GM08714 (cell line): Measurements from ENCODE around the gene CDH12.

Source experiments
- H3K4me3 ChIP-seq: fragments of 200-500 bp; sonication (Bioruptor generic); 2 replicates; pipeline ENCODE4 v1.5.1; 2014; ENCODE audit warnings: mild to moderate bottlenecking, low read length, inconsistent platforms
- ZNF274 ChIP-seq: IDR thresholded peaks from 2 replicates; pipeline ENCODE4 v1.6.1; 2012; ENCODE audit warnings: mild to moderate bottlenecking, low read depth, low read length

CDH12 gene

GRCh38 chr5:22710660-22711059 is 142.5 kb downstream of the CDH12 start:
- no peak for TF ChIP-seq ZNF274
- no peak overlapping the region for H3K4me3 ChIP-seq

GRCh38 chr5:22709743-22710142 is 143.4 kb downstream of the CDH12 start:
- no peak for TF ChIP-seq ZNF274

GRCh38 chr5:22708770-22709328 is 144.3 kb downstream of the CDH12 start:
- TF ChIP-seq ZNF274, result no peak
- no peak overlapping the region for H3K4me3 ChIP-seq

More at GRCh38 chr5:22709743-22710142, 143.4 kb downstream of the CDH12 start:
- H3K4me3 ChIP-seq, result no peak overlapping the region

- H3K4me3 ChIP-seq, result no peak overlapping the region
- TF ChIP-seq ZNF274, result no peak
These were observed 146.2 kb downstream of the CDH12 start for GRCh38 chr5:22706901-22707300.

- TF ChIP-seq ZNF274, result no peak
- no peak overlapping the region for H3K4me3 ChIP-seq
These were observed 153.8 kb downstream of the CDH12 start for GRCh38 chr5:22699319-22699718.

- TF ChIP-seq ZNF274, result no peak
- H3K4me3 ChIP-seq, result no peak overlapping the region
These were observed 160.0 kb downstream of the CDH12 start for GRCh38 chr5:22693121-22693520.

- no peak for TF ChIP-seq ZNF274
- H3K4me3 ChIP-seq, result no peak overlapping the region
These were observed 170.1 kb downstream of the CDH12 start for GRCh38 chr5:22683050-22683449.

GRCh38 chr5:22678886-22679285 is 174.3 kb downstream of the CDH12 start:
- TF ChIP-seq ZNF274, result no peak

GRCh38 chr5:22673131-22673530 is 180.0 kb downstream of the CDH12 start:
- H3K4me3 ChIP-seq, result no peak overlapping the region
- TF ChIP-seq ZNF274, result no peak

More at GRCh38 chr5:22678886-22679285, 174.3 kb downstream of the CDH12 start:
- no peak overlapping the region for H3K4me3 ChIP-seq

- H3K4me3 ChIP-seq, result no peak overlapping the region
- no peak for TF ChIP-seq ZNF274
These were observed 183.8 kb downstream of the CDH12 start for GRCh38 chr5:22669345-22669744.

- TF ChIP-seq ZNF274, result no peak
- no peak overlapping the region for H3K4me3 ChIP-seq
These were observed 187.3 kb downstream of the CDH12 start for GRCh38 chr5:22665801-22666200.

GRCh38 chr5:22663134-22663533 is 190.0 kb downstream of the CDH12 start:
- H3K4me3 ChIP-seq, result no peak overlapping the region
- TF ChIP-seq ZNF274, result no peak

GRCh38 chr5:22662391-22662790 is 190.8 kb downstream of the CDH12 start:
- H3K4me3 ChIP-seq, result no peak overlapping the region
- TF ChIP-seq ZNF274, result no peak

GRCh38 chr5:22651355-22651754 is 201.8 kb downstream of the CDH12 start:
- TF ChIP-seq ZNF274, result no peak
- H3K4me3 ChIP-seq, result no peak overlapping the region

- TF ChIP-seq ZNF274, result no peak
- no peak overlapping the region for H3K4me3 ChIP-seq
These were observed 202.6 kb downstream of the CDH12 start for GRCh38 chr5:22650511-22650910.

- TF ChIP-seq ZNF274, result no peak
- no peak overlapping the region for H3K4me3 ChIP-seq
These were observed 204.1 kb downstream of the CDH12 start for GRCh38 chr5:22649074-22649473.
